Ramos (cell line): ENCODE data around the gene ATRAID.

Experiments
- in situ Hi-C: fragments of 300-500 bp; cut with MboI; formaldehyde crosslinking; loops from one replicate; pipeline ENCODE4 v1.14.3; 2022; ENCODE audit warnings: low sequenced_read_pairs; ENCODE audit not compliant: unreplicated experiment

The ATRAID gene

GRCh38 chr2:27217173-27218121 is 5.6 kb downstream of the ATRAID start, which contains the start of gene CAD:
Gene CAD (plus strand): TSS chr2:27217369. CDS start chr2:27217552, 183 bp downstream.
- in situ Hi-C loops, result no loop called here

GRCh38 chr2:27218614-27219013 is 6.8 kb downstream of the ATRAID start:
- in situ Hi-C loops, result no loop called here

GRCh38 chr2:27219091-27219490 is 7.2 kb downstream of the ATRAID start:
- in situ Hi-C loops, result no loop called here

GRCh38 chr2:27220091-27220490 is 8.2 kb downstream of the ATRAID start:
- in situ Hi-C loops, result no loop called here

GRCh38 chr2:27221166-27221565 is 9.3 kb downstream of the ATRAID start:
- in situ Hi-C loops, result no loop called here

GRCh38 chr2:27222407-27222806 is 10.6 kb downstream of the ATRAID start:
- in situ Hi-C loops, result no loop called here

- in situ Hi-C loops, result no loop called here
These were observed 11.6 kb downstream of the ATRAID start for GRCh38 chr2:27223416-27223815.

GRCh38 chr2:27225526-27225925 is 13.7 kb downstream of the ATRAID start:
- in situ Hi-C loops, result no loop called here

- in situ Hi-C loops, result no loop called here
These were observed 15.7 kb downstream of the ATRAID start for GRCh38 chr2:27227501-27227900.

- in situ Hi-C loops, result no loop called here
These were observed 20.1 kb downstream of the ATRAID start for GRCh38 chr2:27231921-27232320.

- in situ Hi-C loops, result no loop called here
These were observed 21.5 kb downstream of the ATRAID start for GRCh38 chr2:27233341-27233740.

- in situ Hi-C loops, result no loop called here
These were observed 24.3 kb downstream of the ATRAID start for GRCh38 chr2:27236136-27236535.

- in situ Hi-C loops, result no loop called here
These were observed 24.8 kb downstream of the ATRAID start for GRCh38 chr2:27236626-27237025.

GRCh38 chr2:27237341-27237945 is 25.6 kb downstream of the ATRAID start:
- in situ Hi-C loops, result no loop called here

- in situ Hi-C loops, result no loop called here
These were observed 27.1 kb downstream of the ATRAID start for GRCh38 chr2:27238976-27239375.

GRCh38 chr2:27240406-27240805 is 28.6 kb downstream of the ATRAID start:
- in situ Hi-C loops, result no loop called here

GRCh38 chr2:27241761-27242613 is 30.1 kb downstream of the ATRAID start:
- in situ Hi-C loops, result no loop called here

GRCh38 chr2:27242614-27242951 is 30.7 kb downstream of the ATRAID start:
- in situ Hi-C loops, result no loop called here

GRCh38 chr2:27243391-27244130 is 31.7 kb downstream of the ATRAID start:
- in situ Hi-C loops, result no loop called here

GRCh38 chr2:27245116-27245515 is 33.3 kb downstream of the ATRAID start:
- in situ Hi-C loops, result no loop called here
